ENCODE measurements around the gene METTL23.
"Not testable (repeated sequence)": the region's sequence is repeated elsewhere in the genome, so short reads cannot be mapped to it uniquely, and the experiment has no call there.

Gene METTL23

GRCh38 chr17:76738468-76738850 lies 11.8 kb downstream of the METTL23 start:
- Histone ChIP-seq H3K9me3 (ENCODE audit: control insufficient read depth, insufficient read depth, low read depth, low read length) (no peaks in the 10 kb centered on the region), H3K4me1 (ENCODE audit: control insufficient read depth, insufficient read depth, low read length) (peaks cover 16% of the 10 kb centered on the region), H3K4me3 (ENCODE audit: low read depth, low read length) (peak overlapping the region; percentile 90), H3K36me3 (ENCODE audit: control insufficient read depth, insufficient read depth, low read length) (peaks cover 40% of the 10 kb centered on the region), H3K27ac (ENCODE audit: low read depth, low read length) (peak overlapping the region; percentile 99; the same call in 1 of the 2 replicates), H3K9ac (ENCODE audit: low read length) (peak overlapping the region; percentile 100), H3K27me3 (ENCODE audit: control insufficient read depth, insufficient read depth, low read length) (no peaks in the 10 kb centered on the region)

- H3K4me3 ChIP-seq (ENCODE audit: low read depth, low read length); H3K9ac ChIP-seq (ENCODE audit: low read length); H3K9me3 ChIP-seq (ENCODE audit: control insufficient read depth, insufficient read depth, low read depth, low read length); H3K27me3 ChIP-seq (ENCODE audit: control insufficient read depth, insufficient read depth, low read length); H3K27ac ChIP-seq (ENCODE audit: low read depth, low read length): not testable (repeated sequence)
- H3K4me1 ChIP-seq (ENCODE audit: control insufficient read depth, insufficient read depth, low read length) = peaks cover 15% of the 10 kb centered on the region
- H3K36me3 ChIP-seq (ENCODE audit: control insufficient read depth, insufficient read depth, low read length) = peaks cover 37% of the 10 kb centered on the region
Measured at GRCh38 chr17:76739568-76740115, 13.0 kb downstream of the METTL23 start.

GRCh38 chr17:76740329-76741118 lies 13.9 kb downstream of the METTL23 start:
- no peak overlapping the region for H3K27ac ChIP-seq (ENCODE audit: low read depth, low read length)
- no peaks in the 10 kb centered on the region for H3K9me3 ChIP-seq (ENCODE audit: control insufficient read depth, insufficient read depth, low read depth, low read length)
- peaks cover 7% of the 10 kb centered on the region for H3K4me1 ChIP-seq (ENCODE audit: control insufficient read depth, insufficient read depth, low read length)
- peaks cover 37% of the 10 kb centered on the region for H3K36me3 ChIP-seq (ENCODE audit: control insufficient read depth, insufficient read depth, low read length)
- no peak overlapping the region for H3K9ac ChIP-seq (ENCODE audit: low read length)
- no peaks in the 10 kb centered on the region for H3K27me3 ChIP-seq (ENCODE audit: control insufficient read depth, insufficient read depth, low read length)
- no peak overlapping the region for H3K4me3 ChIP-seq (ENCODE audit: low read depth, low read length)

GRCh38 chr17:76742958-76743357 lies 16.3 kb downstream of the METTL23 start:
- Histone ChIP-seq H3K4me3 (ENCODE audit: low read depth, low read length) (no peak overlapping the region), H3K9ac (ENCODE audit: low read length) (no peak overlapping the region), H3K27ac (ENCODE audit: low read depth, low read length) (no peak overlapping the region), H3K4me1 (ENCODE audit: control insufficient read depth, insufficient read depth, low read length) (peaks cover 7% of the 10 kb centered on the region), H3K36me3 (ENCODE audit: control insufficient read depth, insufficient read depth, low read length) (peaks cover 37% of the 10 kb centered on the region), H3K27me3 (ENCODE audit: control insufficient read depth, insufficient read depth, low read length) (no peaks in the 10 kb centered on the region), H3K9me3 (ENCODE audit: control insufficient read depth, insufficient read depth, low read depth, low read length) (no peaks in the 10 kb centered on the region)

GRCh38 chr17:76744747-76745146 lies 18.1 kb downstream of the METTL23 start:
- Histone ChIP-seq H3K27me3 (ENCODE audit: control insufficient read depth, insufficient read depth, low read length) (no peaks in the 10 kb centered on the region), H3K9ac (ENCODE audit: low read length) (no peak overlapping the region), H3K4me1 (ENCODE audit: control insufficient read depth, insufficient read depth, low read length) (no peaks in the 10 kb centered on the region), H3K4me3 (ENCODE audit: low read depth, low read length) (no peak overlapping the region), H3K27ac (ENCODE audit: low read depth, low read length) (no peak overlapping the region), H3K9me3 (ENCODE audit: control insufficient read depth, insufficient read depth, low read depth, low read length) (no peaks in the 10 kb centered on the region), H3K36me3 (ENCODE audit: control insufficient read depth, insufficient read depth, low read length) (peaks cover 37% of the 10 kb centered on the region)

- not testable (repeated sequence) for H3K27me3 ChIP-seq (ENCODE audit: control insufficient read depth, insufficient read depth, low read length); H3K27ac ChIP-seq (ENCODE audit: low read depth, low read length); H3K9me3 ChIP-seq (ENCODE audit: control insufficient read depth, insufficient read depth, low read depth, low read length); H3K9ac ChIP-seq (ENCODE audit: low read length); H3K4me1 ChIP-seq (ENCODE audit: control insufficient read depth, insufficient read depth, low read length); H3K4me3 ChIP-seq (ENCODE audit: low read depth, low read length)
- H3K36me3 ChIP-seq (ENCODE audit: control insufficient read depth, insufficient read depth, low read length) = peaks cover 37% of the 10 kb centered on the region
Measured at GRCh38 chr17:76745785-76746184, 19.1 kb downstream of the METTL23 start.

- Histone ChIP-seq H3K9me3 (ENCODE audit: control insufficient read depth, insufficient read depth, low read depth, low read length) (no peaks in the 10 kb centered on the region), H3K27me3 (ENCODE audit: control insufficient read depth, insufficient read depth, low read length) (no peaks in the 10 kb centered on the region), H3K36me3 (ENCODE audit: control insufficient read depth, insufficient read depth, low read length) (peaks cover 31% of the 10 kb centered on the region), H3K4me1 (ENCODE audit: control insufficient read depth, insufficient read depth, low read length) (no peaks in the 10 kb centered on the region), H3K9ac (ENCODE audit: low read length) (no peak overlapping the region), H3K27ac (ENCODE audit: low read depth, low read length) (no peak overlapping the region), H3K4me3 (ENCODE audit: low read depth, low read length) (no peak overlapping the region)
Measured at GRCh38 chr17:76747716-76748363, 21.2 kb downstream of the METTL23 start.

GRCh38 chr17:76748657-76749056 lies 22.0 kb downstream of the METTL23 start:
- Histone ChIP-seq H3K27me3 (ENCODE audit: control insufficient read depth, insufficient read depth, low read length) (no peaks in the 10 kb centered on the region), H3K9ac (ENCODE audit: low read length) (no peak overlapping the region), H3K4me1 (ENCODE audit: control insufficient read depth, insufficient read depth, low read length) (no peaks in the 10 kb centered on the region), H3K4me3 (ENCODE audit: low read depth, low read length) (no peak overlapping the region), H3K9me3 (ENCODE audit: control insufficient read depth, insufficient read depth, low read depth, low read length) (no peaks in the 10 kb centered on the region), H3K27ac (ENCODE audit: low read depth, low read length) (no peak overlapping the region), H3K36me3 (ENCODE audit: control insufficient read depth, insufficient read depth, low read length) (peaks cover 31% of the 10 kb centered on the region)

- H3K36me3 ChIP-seq (ENCODE audit: control insufficient read depth, insufficient read depth, low read length) = peaks cover 13% of the 10 kb centered on the region
- no peaks in the 10 kb centered on the region for H3K9me3 ChIP-seq (ENCODE audit: control insufficient read depth, insufficient read depth, low read depth, low read length)
- no peak overlapping the region for H3K9ac ChIP-seq (ENCODE audit: low read length)
- no peaks in the 10 kb centered on the region for H3K4me1 ChIP-seq (ENCODE audit: control insufficient read depth, insufficient read depth, low read length)
- no peaks in the 10 kb centered on the region for H3K27me3 ChIP-seq (ENCODE audit: control insufficient read depth, insufficient read depth, low read length)
- H3K4me3 ChIP-seq (ENCODE audit: low read depth, low read length) = no peak overlapping the region
- no peak overlapping the region for H3K27ac ChIP-seq (ENCODE audit: low read depth, low read length)
Measured at GRCh38 chr17:76751416-76751993, 24.9 kb downstream of the METTL23 start.

GRCh38 chr17:76752006-76752405 lies 25.4 kb downstream of the METTL23 start:
- no peaks in the 10 kb centered on the region for H3K27me3 ChIP-seq (ENCODE audit: control insufficient read depth, insufficient read depth, low read length)
- H3K27ac ChIP-seq (ENCODE audit: low read depth, low read length) = no peak overlapping the region
- peaks cover 12% of the 10 kb centered on the region for H3K36me3 ChIP-seq (ENCODE audit: control insufficient read depth, insufficient read depth, low read length)
- no peaks in the 10 kb centered on the region for H3K9me3 ChIP-seq (ENCODE audit: control insufficient read depth, insufficient read depth, low read depth, low read length)
- no peak overlapping the region for H3K4me3 ChIP-seq (ENCODE audit: low read depth, low read length)
- H3K4me1 ChIP-seq (ENCODE audit: control insufficient read depth, insufficient read depth, low read length) = no peaks in the 10 kb centered on the region
- H3K9ac ChIP-seq (ENCODE audit: low read length) = no peak overlapping the region
